Gastroesophageal sphincter (tissue), 4 donors: ENCODE data around the gene FAM83D. TPM values are rescaled to one million over a fixed set of nuclear protein-coding genes. Genes with fewer than 3 reads are reported as not detected.

Experiments used
- ATAC-seq: fragments of 150-250 bp; one replicate; pipeline ENCODE4 v1.9.1; 2016; ENCODE audit warnings: mild to moderate bottlenecking, moderate library complexity
- H3K27ac ChIP-seq, 4 donors: fragments of 200-600 bp; sonication (generic) in 3 of 4; 1 replicate in 3 of 4; 2 replicates in 1 of 4; pipeline ENCODE4 v1.5.1; 2016 to 2019
- H3K27me3 ChIP-seq: fragments of 200-600 bp; sonication (generic); one replicate; pipeline ENCODE4 v1.5.1; 2019
- H3K36me3 ChIP-seq, 2 donors: fragments of 200-600 bp; sonication (generic); one replicate each; pipeline ENCODE4 v1.5.1; 2019; ENCODE audit warnings: control low read depth in 1 of 2
- H3K4me1 ChIP-seq, 3 donors: fragments of 200-600 bp; sonication (generic); 1 replicate in 2 of 3; 2 replicates in 1 of 3; pipeline ENCODE4 v1.5.1; 2016 to 2019; ENCODE audit warnings: control low read depth in 2 of 3
- H3K4me3 ChIP-seq, 2 donors: fragments of 200-600 bp; sonication (generic); one replicate each; pipeline ENCODE4 v1.5.1; 2019; ENCODE audit warnings: mild to moderate bottlenecking in 1 of 2, moderate library complexity in 1 of 2
- H3K9me3 ChIP-seq, 3 donors: fragments of 200-600 bp; sonication (generic); one replicate each; pipeline ENCODE4 v1.5.1; 2017 to 2019; ENCODE audit warnings: control low read depth in 2 of 3
- EP300 ChIP-seq: sonication (generic); formaldehyde crosslinking; IDR thresholded peaks from one replicate; pipeline ENCODE4 v1.6.1; 2017; ENCODE audit warnings: antibody characterized with exemption, mild to moderate bottlenecking
- POLR2A ChIP-seq, 2 donors: fragments of 450-650 bp; IDR thresholded peaks; one replicate each; pipeline ENCODE4 v1.6.1; 2017; ENCODE audit warnings: antibody characterized with exemption in 2 of 2, mild to moderate bottlenecking in 2 of 2, moderate library complexity in 1 of 2
- POLR2AphosphoS5 ChIP-seq: sonication (generic); formaldehyde crosslinking; IDR thresholded peaks from one replicate; pipeline ENCODE4 v1.6.1; 2017; ENCODE audit warnings: antibody characterized with exemption
- WGBS, 2 donors: methylation state at CpG; one replicate each; pipeline ENCODE4 v1.1.5; 2018; ENCODE audit warnings: low coverage in 1 of 2; 5-methylcytosine and 5-hydroxymethylcytosine counted together
- total RNA-seq, 4 donors: library from RNA; depleted of rRNA; stranded (reverse); fragments of >200 nt; gene quantifications; one replicate each; pipeline ENCODE4 v1.1.0, GENCODE V29; 2016
- TF ChIP-seq, protein P1 (sequence below), 4 experiments: fragments of 200-600 bp in 2 of 4; fragments of 450-650 bp in 2 of 4; sonication (generic) in 1 of 4; IDR thresholded peaks; one replicate each; pipeline ENCODE4 v1.5.1; 2017 to 2019; ENCODE audit warnings: antibody characterized with exemption in 4 of 4, mild to moderate bottlenecking in 2 of 4, moderate library complexity in 2 of 4

FAM83D gene
- total RNA-seq, 4 donors from 2014 or later, result 62.7 to 240 (median 158) TPM

GRCh38 chr20:38881806-38882440 is 44.3 kb upstream of the FAM83D start:
- no peak for ATAC-seq
- TF ChIP-seq EP300 (no peak), POLR2A (IDR thresholded peaks at IDR 0.05) (no peak), POLR2AphosphoS5 (no peak)
- TF ChIP-seq, protein P1, sequence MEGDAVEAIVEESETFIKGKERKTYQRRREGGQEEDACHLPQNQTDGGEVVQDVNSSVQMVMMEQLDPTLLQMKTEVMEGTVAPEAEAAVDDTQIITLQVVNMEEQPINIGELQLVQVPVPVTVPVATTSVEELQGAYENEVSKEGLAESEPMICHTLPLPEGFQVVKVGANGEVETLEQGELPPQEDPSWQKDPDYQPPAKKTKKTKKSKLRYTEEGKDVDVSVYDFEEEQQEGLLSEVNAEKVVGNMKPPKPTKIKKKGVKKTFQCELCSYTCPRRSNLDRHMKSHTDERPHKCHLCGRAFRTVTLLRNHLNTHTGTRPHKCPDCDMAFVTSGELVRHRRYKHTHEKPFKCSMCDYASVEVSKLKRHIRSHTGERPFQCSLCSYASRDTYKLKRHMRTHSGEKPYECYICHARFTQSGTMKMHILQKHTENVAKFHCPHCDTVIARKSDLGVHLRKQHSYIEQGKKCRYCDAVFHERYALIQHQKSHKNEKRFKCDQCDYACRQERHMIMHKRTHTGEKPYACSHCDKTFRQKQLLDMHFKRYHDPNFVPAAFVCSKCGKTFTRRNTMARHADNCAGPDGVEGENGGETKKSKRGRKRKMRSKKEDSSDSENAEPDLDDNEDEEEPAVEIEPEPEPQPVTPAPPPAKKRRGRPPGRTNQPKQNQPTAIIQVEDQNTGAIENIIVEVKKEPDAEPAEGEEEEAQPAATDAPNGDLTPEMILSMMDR (IDR thresholded peaks at IDR 0.05), result no peak
- Histone ChIP-seq H3K27me3 (peaks cover 85% of the 10 kb centered on the region), H3K4me1 (no peaks in the 10 kb centered on the region), H3K27ac (no peak overlapping the region), H3K4me3 (no peak overlapping the region), H3K36me3 (no peaks in the 10 kb centered on the region), H3K9me3 (no peaks in the 10 kb centered on the region)
- 88 to 100% methylated on average over 1 to 3 of the region's 4 CpGs for WGBS, 2 donors

- H3K9me3 ChIP-seq, result no peaks in the 10 kb centered on the region
- H3K27me3 ChIP-seq, result peaks cover 81% of the 10 kb centered on the region
- H3K4me3 ChIP-seq, result no peak overlapping the region
- H3K4me1 ChIP-seq, result no peaks in the 10 kb centered on the region
- WGBS, 2 donors, result 75 to 89% methylated on average over 2 of the region's 2 CpGs
- H3K36me3 ChIP-seq, result no peaks in the 10 kb centered on the region
- ATAC-seq, result no peak
- H3K27ac ChIP-seq, result no peak overlapping the region
- no peak for TF ChIP-seq POLR2A (IDR thresholded peaks at IDR 0.05)
These were observed 43.6 kb upstream of the FAM83D start for GRCh38 chr20:38882600-38882999.

GRCh38 chr20:38883081-38883980 is 42.9 kb upstream of the FAM83D start:
- no peaks in the 10 kb centered on the region for H3K4me1 ChIP-seq
- no peak overlapping the region for H3K4me3 ChIP-seq
- TF ChIP-seq POLR2A (IDR thresholded peaks at IDR 0.05) (no peak), POLR2AphosphoS5 (no peak), EP300 (no peak)
- TF ChIP-seq, protein P1 (IDR thresholded peaks at IDR 0.05), result no peak
- peaks cover 81% of the 10 kb centered on the region for H3K27me3 ChIP-seq
- no peak overlapping the region for H3K27ac ChIP-seq
- 0 to 53% methylated on average over 3 to 5 of the region's 20 CpGs for WGBS, 2 donors
- H3K36me3 ChIP-seq, result no peaks in the 10 kb centered on the region
- no peak for ATAC-seq
- H3K9me3 ChIP-seq, result no peaks in the 10 kb centered on the region

GRCh38 chr20:38883981-38884733 is 42.1 kb upstream of the FAM83D start:
- H3K4me3 ChIP-seq, result no peak overlapping the region
- WGBS, 2 donors, result 68 to 93% methylated on average over 3 to 5 of the region's 13 CpGs
- H3K4me1 ChIP-seq, result no peaks in the 10 kb centered on the region
- ATAC-seq, result no peak
- no peaks in the 10 kb centered on the region for H3K9me3 ChIP-seq
- peaks cover 75% of the 10 kb centered on the region for H3K27me3 ChIP-seq
- no peaks in the 10 kb centered on the region for H3K36me3 ChIP-seq
- TF ChIP-seq, protein P1 (IDR thresholded peaks at IDR 0.05), result no peak
- TF ChIP-seq POLR2AphosphoS5, result no peak
- TF ChIP-seq EP300, result no peak
- no peak for TF ChIP-seq POLR2A (IDR thresholded peaks at IDR 0.05)
- H3K27ac ChIP-seq, result no peak overlapping the region

GRCh38 chr20:38885357-38885756 is 40.9 kb upstream of the FAM83D start:
- no peak overlapping the region for H3K4me3 ChIP-seq
- no peak for ATAC-seq
- H3K9me3 ChIP-seq, result no peaks in the 10 kb centered on the region
- 53 to 67% methylated on average over 4 to 6 of the region's 6 CpGs for WGBS, 2 donors
- TF ChIP-seq POLR2AphosphoS5 (no peak), POLR2A (IDR thresholded peaks at IDR 0.05) (no peak), EP300 (no peak)
- TF ChIP-seq, protein P1 (IDR thresholded peaks at IDR 0.05), result no peak
- H3K27me3 ChIP-seq, result peaks cover 63% of the 10 kb centered on the region
- no peak overlapping the region for H3K27ac ChIP-seq
- H3K4me1 ChIP-seq, result no peaks in the 10 kb centered on the region
- H3K36me3 ChIP-seq, result peaks cover 0 to 4% of the 10 kb centered on the region in 2 donors
